ENCODE results near the gene CTIF. TPM values are rescaled to one million over a fixed set of nuclear protein-coding genes. Genes with fewer than 3 reads are reported as not detected.

Gene CTIF
- polyA plus RNA-seq, 1 experiment, result 40.2 TPM

- Histone ChIP-seq H3K4me3 (ENCODE audit: low read depth, low read length) (no peak overlapping the region), H3K9me3 (ENCODE audit: control insufficient read depth, insufficient read depth, low read length) (no peaks in the 10 kb centered on the region; the same call in 1 of the 2 replicates), H3K27ac (ENCODE audit: low read depth, low read length) (no peak overlapping the region), H3K27me3 (ENCODE audit: control insufficient read depth, insufficient read depth, low read length) (no peaks in the 10 kb centered on the region)
- DNase-seq (ENCODE audit: low read depth, low spot score), result no peak
- ChIA-PET POLR2A (no interaction called here), CTCF (no interaction called here)
- TF ChIP-seq CTCF (IDR thresholded peaks at IDR 0.05; ENCODE audit: low read depth, low read length), result no peak
These were observed 340.2 kb downstream of the CTIF start for GRCh38 chr18:48879008-48879431.

GRCh38 chr18:48880931-48881330 lies 342.1 kb downstream of the CTIF start:
- Histone ChIP-seq H3K27me3 (ENCODE audit: control insufficient read depth, insufficient read depth, low read length) (no peaks in the 10 kb centered on the region), H3K9me3 (ENCODE audit: control insufficient read depth, insufficient read depth, low read length) (no peaks in the 10 kb centered on the region; the same call in 1 of the 2 replicates), H3K4me3 (ENCODE audit: low read depth, low read length) (no peak overlapping the region), H3K27ac (ENCODE audit: low read depth, low read length) (no peak overlapping the region)
- POLR2A ChIA-PET, result no interaction called here
- no peak for TF ChIP-seq CTCF (IDR thresholded peaks at IDR 0.05; ENCODE audit: low read depth, low read length)
- CTCF ChIA-PET, result no interaction called here
- no peak for DNase-seq (ENCODE audit: low read depth, low spot score)

- CTCF ChIA-PET, result no interaction called here
- Histone ChIP-seq H3K4me3 (ENCODE audit: low read depth, low read length) (no peak overlapping the region), H3K9me3 (ENCODE audit: control insufficient read depth, insufficient read depth, low read length) (no peaks in the 10 kb centered on the region), H3K27ac (ENCODE audit: low read depth, low read length) (no peak overlapping the region), H3K27me3 (ENCODE audit: control insufficient read depth, insufficient read depth, low read length) (no peaks in the 10 kb centered on the region)
- POLR2A ChIA-PET, result no interaction called here
- no peak for DNase-seq (ENCODE audit: low read depth, low spot score)
- TF ChIP-seq CTCF (IDR thresholded peaks at IDR 0.05; ENCODE audit: low read depth, low read length), result no peak
These were observed 343.5 kb downstream of the CTIF start for GRCh38 chr18:48882379-48882778.

GRCh38 chr18:48884306-48884705 lies 345.5 kb downstream of the CTIF start:
- ChIA-PET POLR2A (no interaction called here), CTCF (no interaction called here)
- Histone ChIP-seq H3K4me3 (ENCODE audit: low read depth, low read length) (no peak overlapping the region), H3K27me3 (ENCODE audit: control insufficient read depth, insufficient read depth, low read length) (no peaks in the 10 kb centered on the region), H3K9me3 (ENCODE audit: control insufficient read depth, insufficient read depth, low read length) (no peaks in the 10 kb centered on the region), H3K27ac (ENCODE audit: low read depth, low read length) (no peak overlapping the region)
- TF ChIP-seq CTCF (IDR thresholded peaks at IDR 0.05; ENCODE audit: low read depth, low read length), result no peak
- no peak for DNase-seq (ENCODE audit: low read depth, low spot score)

GRCh38 chr18:48884771-48885170 lies 345.9 kb downstream of the CTIF start:
- POLR2A ChIA-PET, result no interaction called here
- Histone ChIP-seq H3K27me3 (ENCODE audit: control insufficient read depth, insufficient read depth, low read length) (no peaks in the 10 kb centered on the region), H3K4me3 (ENCODE audit: low read depth, low read length) (no peak overlapping the region), H3K27ac (ENCODE audit: low read depth, low read length) (no peak overlapping the region), H3K9me3 (ENCODE audit: control insufficient read depth, insufficient read depth, low read length) (no peaks in the 10 kb centered on the region)
- TF ChIP-seq CTCF (IDR thresholded peaks at IDR 0.05; ENCODE audit: low read depth, low read length), result no peak
- CTCF ChIA-PET, result no interaction called here
- no peak for DNase-seq (ENCODE audit: low read depth, low spot score)

Measured in AG04450 (cell line).